HG03439 (cell line): ENCODE results near the gene ENTPD3.
"Not testable (repeated sequence)": the region's sequence is repeated elsewhere in the genome, so short reads cannot be mapped to it uniquely, and the experiment has no call there.

Experiments
- ATAC-seq: cut with Tn5 transposase; IDR thresholded peaks from one replicate; pipeline ENCODE4 v1.9.1; 2021; ENCODE audit warnings: mild to moderate bottlenecking, moderate library complexity; ENCODE audit not compliant: unreplicated experiment

Gene ENTPD3

GRCh38 chr3:40458473-40458872, 71.5 kb downstream of the ENTPD3 start:
- no peak for ATAC-seq

DNA sequence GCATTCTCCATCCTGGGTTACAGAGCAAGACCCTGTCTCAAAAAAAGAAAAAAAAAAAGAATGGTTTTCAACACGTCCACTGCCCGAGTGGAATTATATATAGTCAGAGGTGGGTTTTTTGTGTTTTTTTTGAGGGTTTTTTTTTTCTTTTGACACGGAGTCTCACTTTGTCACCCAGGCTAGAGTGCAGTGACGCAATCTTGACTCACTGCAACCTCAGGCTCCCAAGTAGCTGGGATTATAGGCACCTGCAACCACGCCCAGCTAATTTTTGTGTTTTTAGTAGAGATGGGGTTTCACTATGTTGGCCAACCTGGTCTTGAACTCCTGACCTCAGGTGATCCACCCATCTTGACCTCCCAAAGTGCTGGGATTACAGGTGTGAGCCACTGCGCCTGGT, 73.5 kb downstream of the ENTPD3 start:
- not testable (repeated sequence) for ATAC-seq

- ATAC-seq: no peak
Observed at GRCh38 chr3:40461161-40461560, 74.2 kb downstream of the ENTPD3 start.

- not testable (repeated sequence) for ATAC-seq
Observed at GRCh38 chr3:40462838-40463237, 75.9 kb downstream of the ENTPD3 start.

DNA sequence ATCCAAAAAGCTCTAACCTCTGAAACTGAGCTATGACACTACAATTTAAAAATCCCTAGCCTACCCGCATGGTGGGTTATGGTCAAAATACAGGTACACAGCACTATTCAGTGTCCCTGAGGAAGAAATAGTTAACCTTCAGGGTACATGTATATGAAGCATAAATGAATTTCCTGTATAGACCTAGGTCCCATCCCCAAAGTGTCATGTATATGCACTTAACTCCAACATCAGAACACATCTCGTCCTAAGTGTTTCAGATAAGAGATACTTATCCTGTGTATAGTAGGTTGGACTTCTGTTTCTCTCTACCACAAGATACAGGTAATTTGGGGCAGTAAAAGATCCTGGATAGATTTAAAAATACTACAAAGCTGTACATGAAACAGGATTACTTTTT, 76.6 kb downstream of the ENTPD3 start:
- no peak for ATAC-seq

DNA sequence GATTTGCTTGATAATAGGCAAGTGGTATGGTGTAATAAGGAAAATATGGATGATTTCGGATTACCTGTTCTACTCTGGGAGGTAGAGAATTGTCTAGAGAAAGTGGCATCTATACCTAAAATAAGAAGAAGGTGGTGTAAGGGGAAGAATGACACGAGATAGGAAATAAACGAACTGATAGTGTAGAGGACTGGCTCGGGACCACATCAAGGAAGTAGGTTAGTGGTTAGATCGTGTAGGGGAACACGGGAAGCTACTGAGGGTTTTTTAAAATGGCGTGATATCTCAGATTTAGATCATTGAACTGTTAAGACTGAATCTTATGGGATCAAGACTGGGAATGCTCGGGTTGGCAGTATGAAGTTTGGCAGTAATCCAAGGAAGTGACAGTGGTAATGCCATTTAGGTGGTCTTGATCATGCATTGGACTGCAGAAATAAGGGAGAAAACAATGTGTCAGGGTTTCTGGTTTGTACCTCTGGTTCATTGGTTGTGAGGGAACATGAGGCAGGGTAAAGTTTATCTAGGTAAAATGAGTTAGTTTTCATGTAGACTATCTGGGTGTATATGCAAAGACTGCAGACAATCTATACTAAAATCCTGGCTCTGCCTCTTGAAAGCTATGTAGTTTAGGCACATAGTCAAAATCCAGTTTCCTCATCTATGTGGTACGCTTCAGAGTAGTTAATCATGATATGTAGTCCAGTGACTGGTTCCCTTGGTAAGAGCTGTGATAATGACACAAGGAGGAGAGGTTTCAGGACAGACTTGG, 77.5 kb downstream of the ENTPD3 start:
- ATAC-seq: no peak

DNA sequence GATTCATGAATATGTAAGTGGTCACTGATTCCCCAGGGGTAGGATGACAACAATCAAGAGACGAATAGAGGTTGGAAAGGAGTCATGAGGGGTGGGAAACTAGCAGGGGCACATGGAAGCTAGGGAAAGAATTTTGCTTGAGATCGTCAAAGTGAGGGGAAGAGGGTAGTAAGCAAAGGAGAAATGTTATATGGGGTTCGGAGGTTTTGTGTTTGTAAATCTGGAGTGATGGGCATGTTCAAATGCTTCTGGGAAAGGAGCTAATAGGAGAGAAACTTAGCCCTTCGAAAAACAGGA, 78.1 kb downstream of the ENTPD3 start:
- no peak for ATAC-seq

DNA sequence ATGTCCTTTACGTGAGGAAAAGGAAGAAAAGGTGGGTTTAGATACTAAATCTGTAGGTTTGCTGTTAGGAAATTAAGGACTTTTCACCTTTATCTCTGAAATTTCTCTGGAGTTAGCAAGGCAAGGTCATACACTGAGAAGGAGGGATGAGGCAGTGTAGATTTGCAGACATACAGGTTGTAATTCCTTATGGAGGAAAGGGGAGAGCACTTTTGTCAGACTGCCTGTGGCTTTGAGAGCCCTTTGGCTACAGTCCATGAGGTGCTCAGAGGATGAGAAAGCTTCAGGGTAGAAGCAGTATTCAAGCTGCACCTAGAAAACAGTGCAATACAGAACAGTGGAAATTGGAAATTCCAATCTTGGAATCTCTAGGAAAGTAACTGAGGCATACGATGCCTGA, 78.5 kb downstream of the ENTPD3 start:
- ATAC-seq: no peak

GRCh38 chr3:40468018-40468417, 81.0 kb downstream of the ENTPD3 start:
- ATAC-seq: no peak

DNA sequence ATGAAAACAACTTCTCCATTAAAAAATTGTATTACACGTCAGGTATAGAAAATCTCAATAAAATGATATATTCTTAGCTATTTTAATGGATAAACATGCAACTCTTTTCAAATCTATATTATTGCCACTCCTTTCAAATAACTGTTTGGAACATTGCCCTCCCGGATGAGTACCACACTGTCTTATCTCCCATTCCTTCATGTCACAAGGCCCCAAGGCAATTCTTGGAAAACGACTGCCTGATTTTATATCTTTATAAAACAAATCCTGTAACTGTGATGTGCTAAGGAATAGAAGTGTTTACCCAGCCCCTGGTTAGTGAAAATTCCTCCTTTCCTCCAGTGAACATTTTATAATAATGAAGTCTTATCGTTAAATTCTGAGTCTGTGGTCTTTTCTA, 83.7 kb downstream of the ENTPD3 start:
- no peak for ATAC-seq

- ATAC-seq: peak; percentile 79
Observed at GRCh38 chr3:40476478-40477470, 89.8 kb downstream of the ENTPD3 start, which contains the start of gene ZNF619. Gene ZNF619 (plus strand): TSS chr3:40477122. CDS start chr3:40477980, 858 bp downstream.

DNA sequence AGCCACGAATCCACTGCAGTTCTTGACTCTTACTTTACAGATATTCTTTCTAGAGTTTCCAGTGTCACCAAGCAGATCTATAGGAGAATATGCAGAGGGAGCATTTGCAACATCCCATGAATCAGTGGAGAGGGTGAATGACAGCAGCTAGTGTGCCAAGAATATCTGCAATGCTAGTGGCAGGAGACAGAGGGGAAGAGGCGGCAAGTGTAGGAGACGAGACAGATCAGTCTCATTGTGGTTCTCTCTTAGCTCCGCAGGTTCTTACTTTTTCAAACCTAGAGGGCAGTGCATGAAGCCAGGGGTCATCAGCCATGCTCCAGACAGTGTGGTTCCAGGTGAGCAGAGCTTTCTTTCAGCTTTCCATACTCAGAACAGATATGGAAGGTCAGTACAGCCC, 90.7 kb downstream of the ENTPD3 start:
- ATAC-seq: no peak
